Stimulated activated naive CD8-positive, alpha-beta T cell treated with anti-CD3 and anti-CD28 coated beads, Interleukin-15, amount 100 ng/mL, for 72 hours (primary cell): ENCODE results near the gene RSPO1.
A peak's percentile ranks its signal among the peaks of the same experiment; 100 is the strongest.

Source experiments
- ATAC-seq: fragments of 150-1000 bp; cut with Tn5 transposase; 2 replicates; pipeline ENCODE4 v1.10.0; 2021; ENCODE audit warnings: mild to moderate bottlenecking, moderate library complexity
- DNase-seq, 2 donors: peaks; one replicate each; pipeline ENCODE4 v3.0.0; 2021 to 2022
- H3K27ac Mint-ChIP-seq, 2 donors: one replicate each; pipeline ENCODE4 v1.8.0; 2022; ENCODE audit warnings: mild to moderate bottlenecking in 2 of 2, mixed read lengths in 2 of 2, moderate library complexity in 2 of 2
- H3K27me3 Mint-ChIP-seq: one replicate; pipeline ENCODE4 v1.8.0; 2022; ENCODE audit warnings: mixed read lengths
- H3K4me1 Mint-ChIP-seq: one replicate; pipeline ENCODE4 v1.8.0; 2022; ENCODE audit warnings: mild to moderate bottlenecking, mixed read lengths
- H3K4me3 Mint-ChIP-seq, 2 donors: one replicate each; pipeline ENCODE4 v1.8.0; 2022; ENCODE audit warnings: mild to moderate bottlenecking in 2 of 2, mixed read lengths in 2 of 2, moderate library complexity in 1 of 2
- H3K9me3 Mint-ChIP-seq, 2 donors: one replicate each; pipeline ENCODE4 v1.8.0; 2022; ENCODE audit warnings: mixed read lengths in 2 of 2

RSPO1 gene

GRCh38 chr1:37662031-37662755 is 27.5 kb upstream of the RSPO1 start:
- ATAC-seq (no peak), DNase-seq (no peak)
- no peak overlapping the region for H3K27ac Mint-ChIP-seq
- no peaks in the 10 kb centered on the region for H3K4me1 Mint-ChIP-seq
- H3K9me3 Mint-ChIP-seq: no peaks in the 10 kb centered on the region
- H3K4me3 Mint-ChIP-seq: no peak overlapping the region
- peaks cover 32% of the 10 kb centered on the region for H3K27me3 Mint-ChIP-seq

GRCh38 chr1:37661401-37661800 is 26.7 kb upstream of the RSPO1 start:
- Mint-ChIP-seq H3K27me3 (peaks cover 39% of the 10 kb centered on the region), H3K4me1 (no peaks in the 10 kb centered on the region), H3K27ac (no peak overlapping the region), H3K4me3 (no peak overlapping the region), H3K9me3 (no peaks in the 10 kb centered on the region)
- ATAC-seq: no peak
- DNase-seq: no peak

GRCh38 chr1:37660664-37661063 is 26.0 kb upstream of the RSPO1 start:
- ATAC-seq: no peak
- no peak overlapping the region for H3K27ac Mint-ChIP-seq
- no peaks in the 10 kb centered on the region for H3K4me1 Mint-ChIP-seq
- H3K4me3 Mint-ChIP-seq: no peak overlapping the region
- H3K9me3 Mint-ChIP-seq: no peaks in the 10 kb centered on the region
- DNase-seq: no peak
- peaks cover 39% of the 10 kb centered on the region for H3K27me3 Mint-ChIP-seq

- ATAC-seq (no peak), DNase-seq (no peak)
- no peaks in the 10 kb centered on the region for H3K9me3 Mint-ChIP-seq
- H3K4me1 Mint-ChIP-seq: no peaks in the 10 kb centered on the region
- peaks cover 34% of the 10 kb centered on the region for H3K27me3 Mint-ChIP-seq
- H3K27ac Mint-ChIP-seq: no peak overlapping the region
- H3K4me3 Mint-ChIP-seq: no peak overlapping the region
Measured at GRCh38 chr1:37658486-37658885, 23.8 kb upstream of the RSPO1 start.

- H3K4me3 Mint-ChIP-seq: no peak overlapping the region
- no peak for DNase-seq
- H3K9me3 Mint-ChIP-seq: no peaks in the 10 kb centered on the region
- ATAC-seq: no peak
- H3K27ac Mint-ChIP-seq: no peak overlapping the region
- H3K27me3 Mint-ChIP-seq: peaks cover 34% of the 10 kb centered on the region
- H3K4me1 Mint-ChIP-seq: no peaks in the 10 kb centered on the region
Measured at GRCh38 chr1:37657620-37658412, 23.1 kb upstream of the RSPO1 start.

GRCh38 chr1:37656881-37657280 is 22.2 kb upstream of the RSPO1 start:
- ATAC-seq (no peak), DNase-seq (no peak)
- Mint-ChIP-seq H3K4me3 (no peak overlapping the region), H3K9me3 (no peaks in the 10 kb centered on the region), H3K27me3 (peaks cover 34% of the 10 kb centered on the region), H3K4me1 (no peaks in the 10 kb centered on the region), H3K27ac (peak overlapping the region in 1 of 2 donors; percentile 65)

- no peak overlapping the region for H3K27ac Mint-ChIP-seq
- no peaks in the 10 kb centered on the region for H3K9me3 Mint-ChIP-seq
- H3K4me1 Mint-ChIP-seq: no peaks in the 10 kb centered on the region
- no peak for DNase-seq
- no peak for ATAC-seq
- no peak overlapping the region for H3K4me3 Mint-ChIP-seq
- peaks cover 28% of the 10 kb centered on the region for H3K27me3 Mint-ChIP-seq
Measured at GRCh38 chr1:37656026-37656425, 21.3 kb upstream of the RSPO1 start.

GRCh38 chr1:37655274-37655673 is 20.6 kb upstream of the RSPO1 start:
- no peak for ATAC-seq
- no peak for DNase-seq
- no peak overlapping the region for H3K4me3 Mint-ChIP-seq
- H3K27ac Mint-ChIP-seq: no peak overlapping the region
- peaks cover 22% of the 10 kb centered on the region for H3K27me3 Mint-ChIP-seq
- no peaks in the 10 kb centered on the region for H3K4me1 Mint-ChIP-seq
- no peaks in the 10 kb centered on the region for H3K9me3 Mint-ChIP-seq

- DNase-seq (no peak), ATAC-seq (no peak)
- no peaks in the 10 kb centered on the region for H3K4me1 Mint-ChIP-seq
- H3K4me3 Mint-ChIP-seq: no peak overlapping the region
- H3K9me3 Mint-ChIP-seq: no peaks in the 10 kb centered on the region
- peaks cover 22% of the 10 kb centered on the region for H3K27me3 Mint-ChIP-seq
- H3K27ac Mint-ChIP-seq: peak overlapping the region in 1 of 2 donors; percentile 68
Measured at GRCh38 chr1:37653906-37654305, 19.2 kb upstream of the RSPO1 start.

GRCh38 chr1:37652976-37653375 is 18.3 kb upstream of the RSPO1 start:
- Mint-ChIP-seq H3K27ac (no peak overlapping the region), H3K4me1 (no peaks in the 10 kb centered on the region)
- ATAC-seq: no peak

GRCh38 chr1:37651803-37652202 is 17.1 kb upstream of the RSPO1 start:
- no peak for ATAC-seq
- Mint-ChIP-seq H3K27me3 (peaks cover 5% of the 10 kb centered on the region), H3K4me3 (no peak overlapping the region), H3K27ac (no peak overlapping the region), H3K9me3 (no peaks in the 10 kb centered on the region), H3K4me1 (no peaks in the 10 kb centered on the region)
- DNase-seq: no peak

More at GRCh38 chr1:37652976-37653375, 18.3 kb upstream of the RSPO1 start:
- Mint-ChIP-seq H3K27me3 (peaks cover 14% of the 10 kb centered on the region), H3K4me3 (no peak overlapping the region), H3K9me3 (no peaks in the 10 kb centered on the region)
- no peak for DNase-seq

GRCh38 chr1:37650721-37651120 is 16.0 kb upstream of the RSPO1 start:
- H3K4me3 Mint-ChIP-seq: no peak overlapping the region
- no peak for DNase-seq
- H3K4me1 Mint-ChIP-seq: no peaks in the 10 kb centered on the region
- ATAC-seq: no peak
- no peaks in the 10 kb centered on the region for H3K9me3 Mint-ChIP-seq
- H3K27ac Mint-ChIP-seq: no peak overlapping the region
- H3K27me3 Mint-ChIP-seq: no peaks in the 10 kb centered on the region

GRCh38 chr1:37650173-37650572 is 15.5 kb upstream of the RSPO1 start:
- peak overlapping the region in 1 of 2 donors; percentile 55 for H3K27ac Mint-ChIP-seq
- ATAC-seq (no peak), DNase-seq (no peak)
- H3K9me3 Mint-ChIP-seq: no peaks in the 10 kb centered on the region
- H3K4me1 Mint-ChIP-seq: no peaks in the 10 kb centered on the region
- H3K27me3 Mint-ChIP-seq: no peaks in the 10 kb centered on the region
- H3K4me3 Mint-ChIP-seq: no peak overlapping the region

GRCh38 chr1:37647281-37647680 is 12.6 kb upstream of the RSPO1 start:
- DNase-seq (no peak), ATAC-seq (no peak)
- Mint-ChIP-seq H3K27me3 (peaks cover 16% of the 10 kb centered on the region), H3K27ac (no peak overlapping the region), H3K4me3 (no peak overlapping the region), H3K9me3 (no peaks in the 10 kb centered on the region), H3K4me1 (no peaks in the 10 kb centered on the region)

GRCh38 chr1:37641059-37641458 is 6.4 kb upstream of the RSPO1 start:
- Mint-ChIP-seq H3K4me3 (no peak overlapping the region), H3K4me1 (no peaks in the 10 kb centered on the region), H3K27me3 (peaks cover 27% of the 10 kb centered on the region), H3K27ac (no peak overlapping the region), H3K9me3 (no peaks in the 10 kb centered on the region)
- DNase-seq (no peak), ATAC-seq (no peak)

- no peak for DNase-seq
- Mint-ChIP-seq H3K9me3 (no peaks in the 10 kb centered on the region), H3K4me1 (peaks cover 27% of the 10 kb centered on the region), H3K27ac (no peak overlapping the region), H3K4me3 (no peak overlapping the region), H3K27me3 (peaks cover 54% of the 10 kb centered on the region)
- ATAC-seq: no peak
Measured at GRCh38 chr1:37636435-37636834, 1.7 kb upstream of the RSPO1 start.
